HepG2 (cell line): Measurements from ENCODE around the gene MAGT1. TPM values are rescaled to one million over a fixed set of nuclear protein-coding genes. Genes with fewer than 3 reads are reported as not detected.

Experiments used
- FOSL1 ChIP-seq: sonication (generic); formaldehyde crosslinking; IDR thresholded peaks from 2 replicates; pipeline ENCODE4 v1.9.0; 2021; ENCODE audit warnings: missing genetic modification reagents, borderline replicate concordance
- GZF1 ChIP-seq: sonication (generic); formaldehyde crosslinking; IDR thresholded peaks from 2 replicates; pipeline ENCODE4 v1.5.1; 2020; ENCODE audit warnings: mild to moderate bottlenecking, missing genetic modification reagents
- HDAC2 ChIP-seq: sonication (generic); formaldehyde crosslinking; IDR thresholded peaks from 2 replicates; pipeline ENCODE4 v1.4.0; 2020; ENCODE audit warnings: missing genetic modification reagents
- PREB ChIP-seq: sonication (generic); formaldehyde crosslinking; IDR thresholded peaks from 2 replicates; pipeline ENCODE4 v1.4.0; 2020; ENCODE audit warnings: missing genetic modification reagents
- SMYD3 ChIP-seq: sonication (generic); formaldehyde crosslinking; IDR thresholded peaks from 2 replicates; pipeline ENCODE4 v1.8.1; 2023; ENCODE audit warnings: mild to moderate bottlenecking, missing genetic modification reagents
- SOX6 ChIP-seq, 2 experiments: fragments of 450-650 bp in 1 of 2; sonication (generic) in 1 of 2; formaldehyde crosslinking in 1 of 2; IDR thresholded peaks; 2 replicates each; pipeline versions ENCODE4 v1.4.0 to v1.6.1; 2017 to 2020; ENCODE audit warnings: antibody characterized with exemption in 1 of 2, mild to moderate bottlenecking in 1 of 2, missing genetic modification reagents in 1 of 2
- SRSF9 ChIP-seq: fragments of 200-400 bp; formaldehyde crosslinking; IDR thresholded peaks from 2 replicates; pipeline ENCODE4 v1.6.1; 2018; ENCODE audit warnings: borderline replicate concordance, mild to moderate bottlenecking, low read depth, low read length; ENCODE audit not compliant: insufficient read depth, poor library complexity, severe bottlenecking
- SUZ12 ChIP-seq: fragments of 150-350 bp; IDR thresholded peaks from 2 replicates; pipeline ENCODE4 v1.6.1; 2014; ENCODE audit warnings: low read depth, low read length
- TBP ChIP-seq: sonication (generic); formaldehyde crosslinking; IDR thresholded peaks from 2 replicates; pipeline ENCODE4 v1.5.0; 2020; ENCODE audit warnings: missing genetic modification reagents
- THAP8 ChIP-seq: sonication (generic); formaldehyde crosslinking; IDR thresholded peaks from 2 replicates; pipeline ENCODE4 v1.5.1; 2020; ENCODE audit warnings: missing genetic modification reagents, mild to moderate bottlenecking, borderline replicate concordance
- WIZ ChIP-seq: sonication (generic); formaldehyde crosslinking; IDR thresholded peaks from 2 replicates; pipeline ENCODE4 v1.5.1; 2020; ENCODE audit warnings: mild to moderate bottlenecking, missing genetic modification reagents
- ZBTB44 ChIP-seq: sonication (generic); formaldehyde crosslinking; IDR thresholded peaks from 2 replicates; pipeline ENCODE4 v1.4.0; 2020; ENCODE audit warnings: missing genetic modification reagents
- ZBTB46 ChIP-seq: sonication (generic); formaldehyde crosslinking; IDR thresholded peaks from 2 replicates; pipeline ENCODE4 v1.4.0; 2020; ENCODE audit warnings: mild to moderate bottlenecking, missing genetic modification reagents, borderline replicate concordance
- ZFAT ChIP-seq: sonication (generic); formaldehyde crosslinking; conservative IDR thresholded peaks from 2 replicates; pipeline ENCODE4 v1.8.1; 2023; ENCODE audit warnings: missing genetic modification reagents, inconsistent platforms
- ZFYVE20 ChIP-seq: sonication (generic); formaldehyde crosslinking; IDR thresholded peaks from 2 replicates; pipeline ENCODE4 v1.8.0; 2023; ENCODE audit warnings: low read depth, mild to moderate bottlenecking, moderate library complexity, missing genetic modification reagents, borderline replicate concordance
- ZNF33B ChIP-seq: sonication (generic); formaldehyde crosslinking; IDR thresholded peaks from 2 replicates; pipeline ENCODE4 v1.5.1; 2020; ENCODE audit warnings: mild to moderate bottlenecking, missing genetic modification reagents
- ZNF343 ChIP-seq: sonication (generic); formaldehyde crosslinking; IDR thresholded peaks from 2 replicates; pipeline ENCODE4 v1.4.0; 2020; ENCODE audit warnings: mild to moderate bottlenecking, missing genetic modification reagents
- ZNF468 ChIP-seq: sonication (generic); formaldehyde crosslinking; IDR thresholded peaks from 2 replicates; pipeline ENCODE4 v1.8.0; 2022; ENCODE audit warnings: mild to moderate bottlenecking, moderate library complexity, missing genetic modification reagents
- ZNF747 ChIP-seq: sonication (generic); formaldehyde crosslinking; IDR thresholded peaks from 2 replicates; pipeline ENCODE4 v1.8.1; 2023; ENCODE audit warnings: missing genetic modification reagents, mild to moderate bottlenecking, borderline replicate concordance
- ZNF776 ChIP-seq: sonication (generic); formaldehyde crosslinking; IDR thresholded peaks from 2 replicates; pipeline ENCODE4 v1.4.0; 2020; ENCODE audit warnings: mild to moderate bottlenecking, missing genetic modification reagents
- ZNF841 ChIP-seq: sonication (generic); formaldehyde crosslinking; IDR thresholded peaks from 2 replicates; pipeline ENCODE4 v1.8.1; 2023; ENCODE audit warnings: missing genetic modification reagents, borderline replicate concordance
- polyA plus RNA-seq, 8 experiments: library from polyadenylated mRNA; depleted of rRNA in 3 of 8; stranded (reverse) in 7 of 8; unstranded in 1 of 8; fragments of >200 nt; fragmentation: Illumina TruSeq in 4 of 8; extraction: Trizol in 4 of 8; gene quantifications; 2 replicates each; pipeline versions ENCODE4 v1.2.1 to v1.2.3, GENCODE V29; 2011 to 2016; ENCODE audit warnings: low read depth in 4 of 8, missing spikeins in 1 of 8, mixed read lengths in 1 of 8; ENCODE audit not compliant: insufficient read depth in 1 of 8
- total RNA-seq, 5 experiments: library from RNA; depleted of rRNA; stranded (reverse); fragments of >200 nt; fragmentation: Illumina TruSeq; extraction: Trizol; gene quantifications; 2 replicates each; pipeline ENCODE4 v1.2.3, GENCODE V29; 2016; ENCODE audit warnings: low read depth in 1 of 5
- TF ChIP-seq, protein P1 (sequence below), 2 experiments: sonication (generic) in 1 of 2; formaldehyde crosslinking in 1 of 2; IDR thresholded peaks; 2 replicates each; pipeline versions ENCODE4 v1.5.1 to v1.6.1; 2011 to 2020; ENCODE audit warnings: borderline replicate concordance in 1 of 2, low read depth in 1 of 2, low read length in 1 of 2, mild to moderate bottlenecking in 1 of 2, missing genetic modification reagents in 1 of 2, moderate library complexity in 1 of 2

Gene MAGT1
- total and polyA plus RNA-seq, 2 of the 13 experiments (the other 11 are each of a cell fraction or from before 2014, with no cell fraction given) = 38.0 to 75.0 TPM

GRCh38 chrX:77910108-77910840, 15.0 kb upstream of the MAGT1 start, which contains the start of gene ATP7A (continued):
- TF ChIP-seq THAP8 (CRISPR knock-in tag) = no peak
- TF ChIP-seq ZBTB44 (CRISPR knock-in tag) = no peak
- no peak for TF ChIP-seq GZF1 (CRISPR knock-in tag)
- TF ChIP-seq ZFYVE20 (CRISPR knock-in tag) = no peak
- TF ChIP-seq ZNF33B = no peak
- TF ChIP-seq SMYD3 = no peak
- TF ChIP-seq HDAC2 = no peak; the same call in 1 of the 2 replicates
- no peak for TF ChIP-seq ZNF776 (CRISPR knock-in tag)
- TF ChIP-seq ZNF468 (CRISPR knock-in tag) = no peak
- TF ChIP-seq PREB (CRISPR knock-in tag) = no peak
- no peak for TF ChIP-seq FOSL1 (CRISPR knock-in tag)
- TF ChIP-seq ZFAT = no peak
- TF ChIP-seq TBP = no peak
- no peak for TF ChIP-seq ZNF343 (CRISPR knock-in tag)
- TF ChIP-seq WIZ (CRISPR knock-in tag) = no peak
- TF ChIP-seq ZBTB46 (CRISPR knock-in tag) = no peak
- no peak for TF ChIP-seq ZNF841
- TF ChIP-seq SRSF9 = no peak
- no peak for TF ChIP-seq ZNF747
- TF ChIP-seq SUZ12 = no peak
- TF ChIP-seq, protein P1, sequence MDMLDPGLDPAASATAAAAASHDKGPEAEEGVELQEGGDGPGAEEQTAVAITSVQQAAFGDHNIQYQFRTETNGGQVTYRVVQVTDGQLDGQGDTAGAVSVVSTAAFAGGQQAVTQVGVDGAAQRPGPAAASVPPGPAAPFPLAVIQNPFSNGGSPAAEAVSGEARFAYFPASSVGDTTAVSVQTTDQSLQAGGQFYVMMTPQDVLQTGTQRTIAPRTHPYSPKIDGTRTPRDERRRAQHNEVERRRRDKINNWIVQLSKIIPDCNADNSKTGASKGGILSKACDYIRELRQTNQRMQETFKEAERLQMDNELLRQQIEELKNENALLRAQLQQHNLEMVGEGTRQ (IDR thresholded peaks at IDR 0.05; ENCODE audit: low read depth, low read length) = peak; percentile 47; the same call in 1 of the 2 replicates
- TF ChIP-seq, protein P1 (CRISPR knock-in tag; IDR thresholded peaks at IDR 0.05; ENCODE audit: borderline replicate concordance) = peak; percentile 64; the same call in 1 of the 2 replicates
- no peak for TF ChIP-seq SOX6 (IDR thresholded peaks at IDR 0.05)
- TF ChIP-seq SOX6 (CRISPR knock-in tag; IDR thresholded peaks at IDR 0.05) = peak; percentile 34
